Heart left ventricle (tissue), 13 donors: Measurements from ENCODE around the gene CEP128.

Experiments
- POLR2A ChIP-seq, 2 donors: fragments of 450-650 bp; IDR thresholded peaks; one replicate each; pipeline ENCODE4 v1.6.1; 2017; ENCODE audit warnings: antibody characterized with exemption in 2 of 2, mild to moderate bottlenecking in 2 of 2, moderate library complexity in 2 of 2
- TF ChIP-seq, protein P1 (sequence below), 12 donors: fragments of 200-600 bp; sonication (generic) in 4 of 12; IDR thresholded peaks; one replicate each; pipeline versions ENCODE4 v1.5.0 to v1.8.0; 2018 to 2022; ENCODE audit warnings: antibody characterized with exemption in 12 of 12, mild to moderate bottlenecking in 5 of 12
- donor health status: ischemic (EF 13 %, LVEDD 7.1; RV severe dilation, severe dysfunction).
- donor health status: DM: no; HTN: yes; CAD: no.
- donor health status: DM: no; HTN: no; CAD: no.
- donor health status: ischemic (EF 25% LVEDD 6.9; RV normal size, moderate dysfunction).
- donor health status: ischemic (EF 25% LVEDD 5.7; RV mildly dilated, moderate dysfunction).
- donor health status: ischemic (EF 35%, LVEDD 5.7; RV mildly dilated, moderate dysfunction).
- donor health status: nonischemic (EF 11% LVEDD 7.7; RV severe dilation, severe dysfunction).
- donor health status: DM: yes; HTN: yes; CAD: no.
- donor health status: PGD.
- donor health status: ischemic (EF 29% LVEDD 5.4; RV normal size, mild dysfunction).
- donor health status: nonischemic (EF 23%, LVEDD 6.1; RV moderate dilation, normal function).

DNA sequence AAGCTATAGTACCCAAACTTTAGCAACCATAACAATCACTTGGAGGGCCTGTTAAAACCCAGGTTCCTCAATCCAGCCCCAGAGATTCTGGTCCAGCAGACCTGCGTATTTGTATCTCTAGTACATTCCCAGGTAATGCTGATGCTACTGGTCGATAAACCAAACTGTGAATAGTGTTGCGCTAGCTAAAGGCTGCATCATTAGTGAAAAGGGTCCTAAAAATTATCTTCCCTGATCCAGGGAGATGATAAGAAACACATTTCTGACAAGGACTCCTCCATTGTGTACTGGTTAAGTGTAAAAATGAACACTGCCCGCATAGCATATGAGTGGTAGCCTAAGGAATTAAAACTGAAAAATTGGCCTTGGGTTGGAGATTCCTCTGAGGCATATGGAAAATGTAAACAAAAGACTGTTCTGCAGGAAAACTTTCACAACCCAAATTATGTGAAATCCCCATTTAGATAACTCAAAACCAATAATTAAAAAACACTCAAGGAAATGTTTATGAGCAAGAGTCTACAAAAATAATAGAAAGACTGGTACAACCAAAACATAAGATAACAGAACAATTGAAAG is 322.7 kb downstream of the CEP128 start:
- TF ChIP-seq, protein P1, sequence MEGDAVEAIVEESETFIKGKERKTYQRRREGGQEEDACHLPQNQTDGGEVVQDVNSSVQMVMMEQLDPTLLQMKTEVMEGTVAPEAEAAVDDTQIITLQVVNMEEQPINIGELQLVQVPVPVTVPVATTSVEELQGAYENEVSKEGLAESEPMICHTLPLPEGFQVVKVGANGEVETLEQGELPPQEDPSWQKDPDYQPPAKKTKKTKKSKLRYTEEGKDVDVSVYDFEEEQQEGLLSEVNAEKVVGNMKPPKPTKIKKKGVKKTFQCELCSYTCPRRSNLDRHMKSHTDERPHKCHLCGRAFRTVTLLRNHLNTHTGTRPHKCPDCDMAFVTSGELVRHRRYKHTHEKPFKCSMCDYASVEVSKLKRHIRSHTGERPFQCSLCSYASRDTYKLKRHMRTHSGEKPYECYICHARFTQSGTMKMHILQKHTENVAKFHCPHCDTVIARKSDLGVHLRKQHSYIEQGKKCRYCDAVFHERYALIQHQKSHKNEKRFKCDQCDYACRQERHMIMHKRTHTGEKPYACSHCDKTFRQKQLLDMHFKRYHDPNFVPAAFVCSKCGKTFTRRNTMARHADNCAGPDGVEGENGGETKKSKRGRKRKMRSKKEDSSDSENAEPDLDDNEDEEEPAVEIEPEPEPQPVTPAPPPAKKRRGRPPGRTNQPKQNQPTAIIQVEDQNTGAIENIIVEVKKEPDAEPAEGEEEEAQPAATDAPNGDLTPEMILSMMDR (IDR thresholded peaks at IDR 0.05) = no peak
- TF ChIP-seq POLR2A (IDR thresholded peaks at IDR 0.05) = no peak
